Measurements from ENCODE around the gene RSPH1. TPM values are rescaled to one million over a fixed set of nuclear protein-coding genes. Genes with fewer than 3 reads are reported as not detected.

The RSPH1 gene
- total RNA-seq, 1 donor from 2014 or later: 0.82 TPM

DNA sequence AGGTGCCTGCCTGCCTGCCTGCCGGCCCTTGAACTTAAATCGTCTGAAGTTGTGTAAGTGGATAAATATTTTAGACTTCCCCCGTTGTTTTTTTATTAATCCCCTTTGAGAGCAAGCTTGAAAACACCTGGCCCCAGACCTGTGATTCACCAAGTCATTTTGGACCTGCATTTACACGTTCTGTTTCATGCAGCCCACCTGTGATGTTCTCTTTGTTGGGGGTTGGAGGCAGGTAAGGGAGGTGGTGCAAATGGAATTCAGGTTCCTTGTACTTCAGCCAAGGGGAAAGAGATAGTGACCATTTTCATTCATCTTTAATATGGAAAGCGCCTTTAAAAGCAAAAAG is 18.8 kb upstream of the RSPH1 start:
- DNase-seq (ENCODE audit: low spot score): no peak
- Mint-ChIP-seq H3K4me3 (ENCODE audit: unreplicated experiment) (peak overlapping the region; percentile 91), H3K27me3 (ENCODE audit: unreplicated experiment) (peaks cover 7% of the 10 kb centered on the region), H3K9me3 (ENCODE audit: unreplicated experiment) (no peaks in the 10 kb centered on the region), H3K36me3 (ENCODE audit: low read depth, unreplicated experiment) (peaks cover 6% of the 10 kb centered on the region), H3K4me1 (ENCODE audit: unreplicated experiment) (peaks cover 10% of the 10 kb centered on the region), H3K27ac (ENCODE audit: unreplicated experiment) (peak overlapping the region; percentile 42)
- TF ChIP-seq, protein P1, sequence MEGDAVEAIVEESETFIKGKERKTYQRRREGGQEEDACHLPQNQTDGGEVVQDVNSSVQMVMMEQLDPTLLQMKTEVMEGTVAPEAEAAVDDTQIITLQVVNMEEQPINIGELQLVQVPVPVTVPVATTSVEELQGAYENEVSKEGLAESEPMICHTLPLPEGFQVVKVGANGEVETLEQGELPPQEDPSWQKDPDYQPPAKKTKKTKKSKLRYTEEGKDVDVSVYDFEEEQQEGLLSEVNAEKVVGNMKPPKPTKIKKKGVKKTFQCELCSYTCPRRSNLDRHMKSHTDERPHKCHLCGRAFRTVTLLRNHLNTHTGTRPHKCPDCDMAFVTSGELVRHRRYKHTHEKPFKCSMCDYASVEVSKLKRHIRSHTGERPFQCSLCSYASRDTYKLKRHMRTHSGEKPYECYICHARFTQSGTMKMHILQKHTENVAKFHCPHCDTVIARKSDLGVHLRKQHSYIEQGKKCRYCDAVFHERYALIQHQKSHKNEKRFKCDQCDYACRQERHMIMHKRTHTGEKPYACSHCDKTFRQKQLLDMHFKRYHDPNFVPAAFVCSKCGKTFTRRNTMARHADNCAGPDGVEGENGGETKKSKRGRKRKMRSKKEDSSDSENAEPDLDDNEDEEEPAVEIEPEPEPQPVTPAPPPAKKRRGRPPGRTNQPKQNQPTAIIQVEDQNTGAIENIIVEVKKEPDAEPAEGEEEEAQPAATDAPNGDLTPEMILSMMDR (IDR thresholded peaks at IDR 0.05; ENCODE audit: unreplicated experiment): no peak

DNA sequence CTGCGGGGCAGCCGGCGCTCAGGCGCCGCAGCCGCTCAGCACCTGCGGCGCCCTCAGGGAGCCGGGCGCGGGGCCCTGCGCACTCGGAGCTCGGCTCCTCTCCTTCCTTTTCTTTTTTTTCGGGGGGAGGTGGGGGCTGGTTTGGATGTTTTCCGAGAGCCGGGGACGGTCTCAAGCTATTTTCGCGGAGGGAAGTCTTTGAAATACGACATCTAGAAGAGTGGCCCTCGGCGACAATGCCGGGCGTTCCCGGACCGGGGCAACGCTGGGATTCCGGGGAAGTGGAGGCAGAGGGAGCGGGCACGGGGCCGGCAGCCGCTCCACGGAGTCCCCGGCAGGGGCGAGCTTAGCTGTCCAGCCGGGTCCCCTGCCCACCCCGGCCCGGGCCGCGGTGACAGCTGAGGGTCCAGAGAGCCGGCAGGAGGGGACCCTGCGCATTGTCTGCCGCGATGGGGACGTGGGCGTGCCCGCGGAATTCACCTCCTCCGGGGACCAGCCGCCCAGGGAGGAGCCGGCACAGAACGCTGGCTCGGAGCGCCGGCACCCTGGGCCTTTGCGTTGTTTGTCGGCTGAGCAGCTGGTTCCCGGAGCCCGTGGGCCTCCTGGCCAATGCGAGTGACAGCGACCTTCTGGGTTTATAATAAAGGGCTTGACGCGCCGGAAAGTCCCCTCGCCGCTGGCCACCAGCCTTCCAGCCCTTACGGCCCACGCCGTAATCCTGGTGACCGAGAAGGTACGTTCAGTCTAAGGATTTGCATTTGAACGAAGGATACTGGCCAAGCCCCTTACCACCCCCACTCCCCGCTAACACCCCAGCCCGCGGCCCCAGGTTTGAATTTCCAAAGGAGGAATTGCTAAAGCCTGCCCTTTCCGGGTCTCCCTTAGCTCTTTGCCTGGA is 18.2 kb upstream of the RSPH1 start:
- Mint-ChIP-seq H3K27me3 (ENCODE audit: unreplicated experiment) (peaks cover 7% of the 10 kb centered on the region), H3K27ac (ENCODE audit: unreplicated experiment) (peak overlapping the region; percentile 42), H3K9me3 (ENCODE audit: unreplicated experiment) (no peaks in the 10 kb centered on the region), H3K4me1 (ENCODE audit: unreplicated experiment) (peaks cover 10% of the 10 kb centered on the region), H3K4me3 (ENCODE audit: unreplicated experiment) (peak overlapping the region; percentile 91), H3K36me3 (ENCODE audit: low read depth, unreplicated experiment) (peaks cover 4% of the 10 kb centered on the region)
- TF ChIP-seq, protein P1 (IDR thresholded peaks at IDR 0.05; ENCODE audit: unreplicated experiment): no peak
- DNase-seq (ENCODE audit: low spot score): peak; percentile 43

DNA sequence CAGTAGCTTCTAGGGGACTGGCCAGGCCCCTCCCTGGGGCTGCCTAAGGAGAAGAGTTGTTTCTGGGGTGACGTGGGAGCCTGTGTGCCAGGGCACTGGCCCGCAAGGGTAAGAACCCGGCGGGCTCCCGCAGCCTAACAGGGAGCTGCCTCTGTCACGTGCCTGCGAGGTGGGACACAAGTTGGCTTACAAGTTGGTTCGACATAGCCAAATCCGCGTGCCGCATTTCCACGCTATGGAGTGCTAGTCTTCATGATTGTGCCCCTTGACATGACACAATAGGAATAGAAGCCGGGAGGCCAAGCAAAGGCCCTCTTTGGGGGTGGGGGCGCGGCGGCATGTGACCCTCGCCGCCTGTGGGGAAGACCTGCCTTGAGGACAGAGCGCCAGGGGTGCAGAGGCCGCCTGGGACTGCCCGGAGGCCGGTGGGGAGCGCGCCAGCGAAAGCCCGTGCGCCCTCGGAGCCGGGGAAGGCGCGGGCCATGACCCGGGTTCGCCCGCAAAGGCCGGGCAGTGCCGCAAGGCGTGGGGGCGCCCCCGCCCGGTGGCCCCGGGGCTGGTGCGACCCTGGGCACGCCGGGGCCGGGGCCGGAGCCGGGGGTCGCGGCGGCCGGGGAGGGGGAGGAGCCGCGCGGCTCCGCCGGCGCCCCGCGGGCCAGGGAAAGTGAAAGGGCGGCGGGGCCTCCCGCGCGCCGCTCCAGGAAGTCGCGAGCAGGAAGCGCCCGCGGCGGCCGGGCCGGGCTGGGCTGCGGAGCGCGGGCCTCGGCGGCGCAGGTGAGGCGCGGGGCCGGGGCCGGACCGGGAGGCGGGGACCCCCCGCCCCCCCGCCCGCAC is 17.3 kb upstream of the RSPH1 start, which contains the start of gene SLC37A1:
Gene SLC37A1, plus strand, starts transcription at position 702 of the 834 bp plus-strand sequence. CDS start 4,603 bp downstream, outside the sequence.
- Mint-ChIP-seq H3K27ac (ENCODE audit: unreplicated experiment) (peak within 1 kb of the TSS; percentile 65), H3K9me3 (ENCODE audit: unreplicated experiment) (no peaks in the 10 kb centered on the region), H3K36me3 (ENCODE audit: low read depth, unreplicated experiment) (no peaks in the 10 kb centered on the region), H3K27me3 (ENCODE audit: unreplicated experiment) (peaks cover 7% of the 10 kb centered on the region), H3K4me3 (ENCODE audit: unreplicated experiment) (peak within 1 kb of the TSS; percentile 91), H3K4me1 (ENCODE audit: unreplicated experiment) (peaks cover 12% of the 10 kb centered on the region)
- TF ChIP-seq, protein P1 (IDR thresholded peaks at IDR 0.05; ENCODE audit: unreplicated experiment): no peak
- DNase-seq (ENCODE audit: low spot score): peak; percentile 42

DNA sequence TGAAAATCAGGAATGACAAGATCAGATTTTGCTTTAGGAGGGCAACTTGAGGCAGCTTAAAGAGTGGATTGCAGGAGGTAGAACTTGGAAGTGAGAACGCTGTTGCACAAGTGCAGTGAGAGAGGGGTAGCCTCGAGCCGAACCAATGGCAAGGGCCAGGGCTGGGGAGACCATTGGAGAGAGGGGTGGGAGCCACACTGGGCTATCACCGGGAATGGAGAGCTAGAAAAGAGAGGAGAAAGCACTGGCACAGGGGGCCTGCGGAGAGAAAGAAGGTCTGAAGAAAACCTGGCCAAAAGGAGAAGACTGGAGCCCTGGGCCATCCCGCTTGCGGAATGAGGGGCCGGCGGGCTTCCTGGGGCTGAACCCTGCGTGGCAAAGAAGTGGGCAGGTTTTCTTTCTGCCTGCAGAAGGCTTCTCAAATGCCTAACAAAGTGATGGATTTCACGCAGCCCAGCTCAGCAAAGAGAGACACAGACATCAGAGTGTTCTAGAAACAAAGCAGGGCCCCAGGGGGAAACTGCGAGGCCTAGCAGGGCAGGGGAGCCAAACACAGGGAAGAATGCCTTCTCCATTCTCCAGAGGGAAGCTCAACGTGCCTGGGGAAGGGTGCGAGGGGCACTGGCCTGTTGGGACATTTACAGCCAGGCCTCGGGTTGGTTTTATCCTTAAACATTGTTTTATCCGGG is 16.5 kb upstream of the RSPH1 start:
- Mint-ChIP-seq H3K27ac (ENCODE audit: unreplicated experiment) (no peak overlapping the region), H3K4me1 (ENCODE audit: unreplicated experiment) (peaks cover 12% of the 10 kb centered on the region), H3K36me3 (ENCODE audit: low read depth, unreplicated experiment) (no peaks in the 10 kb centered on the region), H3K27me3 (ENCODE audit: unreplicated experiment) (peaks cover 7% of the 10 kb centered on the region), H3K9me3 (ENCODE audit: unreplicated experiment) (no peaks in the 10 kb centered on the region), H3K4me3 (ENCODE audit: unreplicated experiment) (peak overlapping the region; percentile 82)
- TF ChIP-seq, protein P1 (IDR thresholded peaks at IDR 0.05; ENCODE audit: unreplicated experiment): no peak
- DNase-seq (ENCODE audit: low spot score): no peak
